K562 (cell line): ENCODE results near the gene TAF3. TPM values are rescaled to one million over a fixed set of nuclear protein-coding genes. Genes with fewer than 3 reads are reported as not detected.

Source experiments
- ELF2 ChIP-seq: fragments of 250-450 bp; sonication (Bioruptor Pico); IDR thresholded peaks from 2 replicates; pipeline ENCODE4 v1.5.0; 2021; ENCODE audit warnings: mild to moderate bottlenecking
- FOXP1 ChIP-seq: sonication (generic); formaldehyde crosslinking; IDR thresholded peaks from 2 replicates; pipeline ENCODE4 v1.8.0; 2022; ENCODE audit warnings: mild to moderate bottlenecking, missing genetic modification reagents
- MXI1 ChIP-seq: IDR thresholded peaks from 2 replicates; pipeline ENCODE4 v1.6.1; 2011; ENCODE audit warnings: low read depth, mild to moderate bottlenecking, improper control_type of control experiment, low read length
- ZNF133 ChIP-seq: fragments of 250-450 bp; sonication (Bioruptor Pico); IDR thresholded peaks from 2 replicates; pipeline ENCODE4 v1.4.0; 2020; ENCODE audit warnings: mild to moderate bottlenecking
- ZNF586 ChIP-seq: fragments of 450-650 bp; formaldehyde crosslinking; conservative IDR thresholded peaks from 2 replicates; pipeline ENCODE4 v1.4.0; 2020; ENCODE audit warnings: mild to moderate bottlenecking, moderate library complexity
- polyA plus RNA-seq, 8 experiments: library from polyadenylated mRNA; depleted of rRNA in 4 of 8; stranded (reverse) in 5 of 8; unstranded in 3 of 8; fragments of >200 nt; fragmentation: Nextera tagmentation in 2 of 8; fragmentation: Illumina TruSeq in 1 of 8; extraction: Ambion mirVana in 2 of 8; extraction: Trizol in 1 of 8; gene quantifications; 2 replicates each; pipeline versions ENCODE4 v1.2.1 to v1.2.3, GENCODE V29; 2011 to 2014; ENCODE audit warnings: inconsistent platforms in 1 of 8, missing spikeins in 1 of 8
- total RNA-seq, 7 experiments: library from RNA; depleted of rRNA in 6 of 7; stranded (reverse); fragments of >200 nt in 6 of 7; fragmentation: Illumina TruSeq in 2 of 7; extraction: Trizol in 2 of 7; gene quantifications; 2 replicates each; pipeline versions ENCODE4 v1.2.1 to v1.2.3, GENCODE V29; 2011 to 2021; ENCODE audit warnings: low replicate concordance in 1 of 7
- TF ChIP-seq, protein P1 (sequence below): fragments of 250-450 bp; sonication (Bioruptor Pico); IDR thresholded peaks from 2 replicates; pipeline ENCODE4 v1.8.0; 2022; ENCODE audit warnings: inconsistent platforms, mild to moderate bottlenecking, moderate library complexity, borderline replicate concordance
- TF ChIP-seq, protein P2 (sequence below), 2 experiments: fragments of 450-650 bp; IDR thresholded peaks; 2 replicates each; pipeline ENCODE4 v1.6.1; 2016; ENCODE audit warnings: mild to moderate bottlenecking in 2 of 2, borderline replicate concordance in 1 of 2, low read depth in 1 of 2, moderate library complexity in 1 of 2
- TF ChIP-seq, protein P3 (sequence below), 2 experiments: fragments of 450-650 bp in 1 of 2; sonication (generic) in 1 of 2; formaldehyde crosslinking in 1 of 2; IDR thresholded peaks in 1 of 2; conservative IDR thresholded peaks in 1 of 2; 2 replicates each; pipeline versions ENCODE4 v1.6.1 to v1.8.1; 2016 to 2023; ENCODE audit warnings: mild to moderate bottlenecking in 2 of 2, moderate library complexity in 2 of 2, inconsistent platforms in 1 of 2, missing genetic modification reagents in 1 of 2
- TF ChIP-seq, protein P4 (sequence below): IDR thresholded peaks from 2 replicates; pipeline ENCODE4 v1.6.1; 2011; ENCODE audit warnings: borderline replicate concordance, low read depth, mild to moderate bottlenecking, moderate library complexity, low read length; ENCODE audit not compliant: insufficient read depth, poor library complexity, severe bottlenecking

TAF3 gene
- total and polyA plus RNA-seq, 9 of the 15 experiments (the other 6 are each of a cell fraction or from before 2014, with no cell fraction given) = 1.5 to 9.9 (median 4.1) TPM

DNA sequence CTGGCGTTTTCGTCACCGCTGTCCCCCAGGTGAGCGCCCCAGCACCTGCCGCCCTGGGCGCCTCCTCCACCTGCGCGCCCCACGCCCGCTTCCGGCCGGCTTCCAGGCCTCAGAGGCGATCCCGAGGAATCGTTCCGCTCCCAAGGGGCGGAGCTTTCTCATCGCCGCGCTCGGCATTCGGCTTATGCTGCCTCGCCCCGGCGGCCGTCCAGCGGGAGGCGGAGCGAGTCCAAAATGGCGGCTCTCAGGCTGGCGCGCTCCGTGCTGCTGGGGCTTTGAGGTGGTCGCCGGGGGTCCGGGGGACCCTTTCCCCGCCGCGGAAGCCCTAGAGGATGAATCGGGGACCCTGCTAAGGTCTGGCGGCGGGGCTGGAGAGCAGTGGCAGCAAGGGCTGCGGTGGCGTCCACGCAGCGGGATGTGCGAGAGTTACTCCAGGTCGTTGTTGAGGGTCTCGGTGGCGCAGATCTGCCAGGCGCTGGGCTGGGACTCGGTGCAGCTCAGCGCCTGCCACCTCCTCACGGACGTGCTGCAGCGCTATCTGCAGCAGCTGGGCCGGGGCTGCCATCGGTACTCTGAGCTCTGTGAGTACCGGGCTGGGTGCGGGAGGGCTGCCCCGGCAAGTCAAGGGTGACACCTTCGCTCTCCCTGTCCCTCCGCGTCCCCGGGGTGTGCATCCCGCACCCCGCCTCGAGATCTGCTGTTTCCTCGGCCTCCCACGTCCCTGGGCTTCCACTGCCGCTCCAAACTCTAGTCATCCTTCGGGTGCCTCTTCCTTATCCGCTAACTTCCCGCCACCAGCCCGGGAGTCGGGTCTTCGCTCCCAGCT lies at the start of gene TAF3 (continued):
- TF ChIP-seq, protein P1, sequence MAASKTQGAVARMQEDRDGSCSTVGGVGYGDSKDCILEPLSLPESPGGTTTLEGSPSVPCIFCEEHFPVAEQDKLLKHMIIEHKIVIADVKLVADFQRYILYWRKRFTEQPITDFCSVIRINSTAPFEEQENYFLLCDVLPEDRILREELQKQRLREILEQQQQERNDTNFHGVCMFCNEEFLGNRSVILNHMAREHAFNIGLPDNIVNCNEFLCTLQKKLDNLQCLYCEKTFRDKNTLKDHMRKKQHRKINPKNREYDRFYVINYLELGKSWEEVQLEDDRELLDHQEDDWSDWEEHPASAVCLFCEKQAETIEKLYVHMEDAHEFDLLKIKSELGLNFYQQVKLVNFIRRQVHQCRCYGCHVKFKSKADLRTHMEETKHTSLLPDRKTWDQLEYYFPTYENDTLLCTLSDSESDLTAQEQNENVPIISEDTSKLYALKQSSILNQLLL (CRISPR knock-in tag) = no peak
- no peak for TF ChIP-seq ZNF133 (CRISPR knock-in tag)
- TF ChIP-seq, protein P2, sequence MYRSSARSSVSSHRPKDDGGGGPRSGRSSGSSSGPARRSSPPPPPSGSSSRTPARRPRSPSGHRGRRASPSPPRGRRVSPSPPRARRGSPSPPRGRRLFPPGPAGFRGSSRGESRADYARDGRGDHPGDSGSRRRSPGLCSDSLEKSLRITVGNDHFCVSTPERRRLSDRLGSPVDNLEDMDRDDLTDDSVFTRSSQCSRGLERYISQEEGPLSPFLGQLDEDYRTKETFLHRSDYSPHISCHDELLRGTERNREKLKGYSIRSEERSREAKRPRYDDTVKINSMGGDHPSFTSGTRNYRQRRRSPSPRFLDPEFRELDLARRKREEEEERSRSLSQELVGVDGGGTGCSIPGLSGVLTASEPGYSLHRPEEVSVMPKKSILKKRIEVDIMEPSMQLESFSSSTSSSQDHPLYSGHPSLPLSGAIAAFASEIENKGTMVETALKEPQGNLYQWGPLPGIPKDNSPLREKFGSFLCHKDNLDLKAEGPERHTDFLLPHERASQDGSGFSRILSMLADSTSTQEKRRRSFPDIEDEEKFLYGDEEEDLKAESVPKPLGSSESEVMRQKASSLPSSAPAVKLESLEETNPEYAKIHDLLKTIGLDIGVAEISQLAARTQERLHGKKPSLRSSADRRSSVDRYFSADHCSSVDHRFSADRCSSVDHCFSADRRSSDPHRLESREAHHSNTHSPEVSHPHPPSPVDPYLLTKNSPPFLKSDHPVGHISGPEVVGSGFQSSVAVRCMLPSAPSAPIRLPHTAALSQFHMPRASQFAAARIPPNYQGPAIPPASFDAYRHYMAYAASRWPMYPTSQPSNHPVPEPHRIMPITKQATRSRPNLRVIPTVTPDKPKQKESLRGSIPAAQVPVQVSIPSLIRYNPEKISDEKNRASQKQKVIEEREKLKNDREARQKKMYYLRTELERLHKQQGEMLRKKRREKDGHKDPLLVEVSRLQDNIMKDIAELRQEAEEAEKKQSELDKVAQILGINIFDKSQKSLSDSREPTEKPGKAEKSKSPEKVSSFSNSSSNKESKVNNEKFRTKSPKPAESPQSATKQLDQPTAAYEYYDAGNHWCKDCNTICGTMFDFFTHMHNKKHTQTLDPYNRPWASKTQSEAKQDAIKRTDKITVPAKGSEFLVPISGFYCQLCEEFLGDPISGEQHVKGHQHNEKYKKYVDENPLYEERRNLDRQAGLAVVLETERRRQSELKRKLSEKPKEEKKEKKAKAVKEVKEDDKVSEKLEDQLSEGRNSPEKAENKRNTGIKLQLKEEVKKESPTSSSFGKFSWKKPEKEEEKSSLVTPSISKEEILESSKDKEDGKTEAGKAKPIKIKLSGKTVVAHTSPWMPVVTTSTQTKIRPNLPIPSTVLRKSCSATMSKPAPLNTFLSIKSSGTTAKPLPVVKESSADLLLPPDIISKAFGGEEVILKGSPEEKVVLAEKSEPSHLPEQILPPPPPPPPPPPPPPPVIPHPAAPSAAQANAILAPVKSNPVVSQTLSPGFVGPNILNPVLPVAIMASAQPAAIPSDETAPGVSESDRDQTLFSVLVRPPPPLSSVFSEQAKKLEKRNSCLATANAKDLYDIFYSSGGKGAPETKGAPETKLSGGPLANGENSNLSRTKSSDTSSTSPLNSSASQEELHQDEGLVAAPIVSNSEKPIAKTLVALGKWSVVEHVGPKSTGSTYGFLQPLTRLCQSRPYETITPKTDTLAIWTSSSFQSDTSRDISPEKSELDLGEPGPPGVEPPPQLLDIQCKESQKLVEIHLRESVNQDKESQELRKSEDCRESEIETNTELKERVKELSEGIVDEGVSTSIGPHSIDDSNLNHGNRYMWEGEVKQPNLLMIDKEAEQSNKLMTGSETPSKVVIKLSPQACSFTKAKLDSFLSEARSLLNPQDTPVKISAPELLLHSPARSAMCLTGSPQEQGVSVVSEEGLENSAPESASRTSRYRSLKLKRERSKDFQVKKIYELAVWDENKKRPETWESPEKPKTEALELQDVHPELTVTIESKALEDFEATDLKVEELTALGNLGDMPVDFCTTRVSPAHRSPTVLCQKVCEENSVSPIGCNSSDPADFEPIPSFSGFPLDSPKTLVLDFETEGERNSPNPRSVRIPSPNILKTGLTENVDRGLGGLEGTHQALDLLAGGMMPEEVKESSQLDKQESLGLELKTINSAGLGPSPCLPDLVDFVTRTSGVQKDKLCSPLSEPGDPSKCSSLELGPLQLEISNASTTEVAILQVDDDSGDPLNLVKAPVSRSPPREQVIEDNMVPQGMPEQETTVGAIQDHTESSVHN (IDR thresholded peaks at IDR 0.05; ENCODE audit: borderline replicate concordance in 1 of 2, low read depth in 1 of 2) = no peak
- TF ChIP-seq, protein P3, sequence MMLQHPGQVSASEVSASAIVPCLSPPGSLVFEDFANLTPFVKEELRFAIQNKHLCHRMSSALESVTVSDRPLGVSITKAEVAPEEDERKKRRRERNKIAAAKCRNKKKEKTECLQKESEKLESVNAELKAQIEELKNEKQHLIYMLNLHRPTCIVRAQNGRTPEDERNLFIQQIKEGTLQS (IDR thresholded peaks at IDR 0.05) = no peak
- TF ChIP-seq, protein P3 (CRISPR knock-in tag; conservative IDR thresholded peaks at IDR 0.05) = no peak
- TF ChIP-seq, protein P4, sequence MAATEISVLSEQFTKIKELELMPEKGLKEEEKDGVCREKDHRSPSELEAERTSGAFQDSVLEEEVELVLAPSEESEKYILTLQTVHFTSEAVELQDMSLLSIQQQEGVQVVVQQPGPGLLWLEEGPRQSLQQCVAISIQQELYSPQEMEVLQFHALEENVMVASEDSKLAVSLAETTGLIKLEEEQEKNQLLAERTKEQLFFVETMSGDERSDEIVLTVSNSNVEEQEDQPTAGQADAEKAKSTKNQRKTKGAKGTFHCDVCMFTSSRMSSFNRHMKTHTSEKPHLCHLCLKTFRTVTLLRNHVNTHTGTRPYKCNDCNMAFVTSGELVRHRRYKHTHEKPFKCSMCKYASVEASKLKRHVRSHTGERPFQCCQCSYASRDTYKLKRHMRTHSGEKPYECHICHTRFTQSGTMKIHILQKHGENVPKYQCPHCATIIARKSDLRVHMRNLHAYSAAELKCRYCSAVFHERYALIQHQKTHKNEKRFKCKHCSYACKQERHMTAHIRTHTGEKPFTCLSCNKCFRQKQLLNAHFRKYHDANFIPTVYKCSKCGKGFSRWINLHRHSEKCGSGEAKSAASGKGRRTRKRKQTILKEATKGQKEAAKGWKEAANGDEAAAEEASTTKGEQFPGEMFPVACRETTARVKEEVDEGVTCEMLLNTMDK = no peak
- no peak for TF ChIP-seq MXI1
- peak; percentile 94 for TF ChIP-seq ELF2
- TF ChIP-seq ZNF586 = no peak
- no peak for TF ChIP-seq FOXP1 (CRISPR knock-in tag)
